Ramos (cell line): ENCODE results near the gene GFPT1.

ENCODE experiments used
- in situ Hi-C: fragments of 300-500 bp; cut with MboI; formaldehyde crosslinking; loops from one replicate; pipeline ENCODE4 v1.14.3; 2022; ENCODE audit warnings: low sequenced_read_pairs; ENCODE audit not compliant: unreplicated experiment

GFPT1 gene

GRCh38 chr2:69297216-69297615 is 89.8 kb downstream of the GFPT1 start:
- in situ Hi-C loops = no loop called here

DNA sequence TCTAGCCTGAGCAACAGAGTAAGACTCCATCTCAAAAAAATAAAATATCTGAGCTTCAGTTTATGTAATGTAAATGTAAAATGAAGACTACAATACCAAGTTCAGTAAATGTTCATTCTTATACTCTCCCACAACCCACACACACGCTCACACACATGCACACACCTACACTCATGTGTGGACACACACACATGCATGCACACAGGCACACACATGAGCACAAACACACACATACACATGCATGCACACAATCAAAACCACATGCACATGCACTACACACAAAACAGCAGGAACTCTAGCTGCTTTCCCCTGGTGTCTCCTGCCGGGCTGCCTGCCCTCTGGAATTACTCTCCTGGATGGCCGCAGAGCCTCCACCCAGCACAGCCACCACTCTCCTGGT is 90.6 kb downstream of the GFPT1 start:
- in situ Hi-C loops = no loop called here

DNA sequence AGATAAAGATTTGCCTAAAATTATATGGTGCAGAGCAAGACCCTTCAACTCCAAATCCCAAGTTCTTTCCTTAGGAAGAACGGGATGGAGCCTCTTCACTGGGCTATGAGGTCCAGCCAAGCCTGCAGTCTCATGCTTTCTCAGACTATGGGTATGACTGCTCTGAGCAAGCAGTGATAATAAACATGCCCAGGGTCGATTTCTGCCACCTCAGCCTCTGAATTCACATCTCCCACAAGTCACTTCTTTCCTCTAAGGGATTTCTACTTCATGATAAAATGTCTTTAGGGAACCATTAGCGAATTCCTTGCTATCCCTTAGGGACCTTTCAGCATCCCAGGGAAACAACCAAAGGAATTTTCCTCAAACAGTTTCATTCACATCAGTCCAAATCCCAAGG is 94.8 kb downstream of the GFPT1 start:
- in situ Hi-C loops = no loop called here

DNA sequence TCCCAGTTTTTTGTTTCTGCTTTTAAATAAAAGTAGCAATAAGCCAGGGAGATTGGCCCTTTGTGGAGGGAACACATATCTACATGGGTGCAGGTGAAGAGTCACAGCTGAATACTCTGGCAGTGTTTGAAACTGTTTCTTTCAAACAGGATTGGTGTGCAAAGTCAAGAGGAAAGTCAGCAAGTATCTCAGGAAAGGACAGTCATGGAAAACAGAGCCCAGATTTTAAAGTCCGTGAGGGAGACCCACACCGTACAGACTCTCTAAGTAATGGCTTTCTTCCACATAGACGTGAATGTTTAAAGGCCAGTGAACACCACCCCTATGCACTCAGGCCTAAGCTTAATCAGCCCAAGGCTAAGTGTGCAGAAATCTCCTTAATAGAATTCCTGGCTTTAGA is 95.3 kb downstream of the GFPT1 start:
- in situ Hi-C loops = no loop called here

- in situ Hi-C loops = no loop called here
Measured at GRCh38 chr2:69291004-69291650, 95.9 kb downstream of the GFPT1 start.

DNA sequence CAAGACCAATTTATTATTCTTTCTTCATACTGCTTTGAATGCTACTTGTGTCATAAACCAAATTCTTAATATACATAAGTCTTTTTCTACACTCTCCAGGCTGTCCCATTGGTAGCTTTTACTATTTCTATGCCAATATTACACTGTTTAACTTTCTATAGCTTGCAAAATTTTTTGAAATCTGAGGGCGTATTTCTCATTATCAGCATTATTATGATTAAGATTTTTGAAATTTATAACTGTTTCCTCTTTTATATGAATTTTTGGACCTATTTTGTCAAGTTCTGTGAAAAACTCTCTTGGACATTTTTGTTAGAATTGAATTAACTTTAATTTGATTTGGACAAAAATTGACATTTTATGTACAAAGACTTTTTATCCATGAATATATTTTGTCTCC is 98.6 kb downstream of the GFPT1 start:
- in situ Hi-C loops = no loop called here

DNA sequence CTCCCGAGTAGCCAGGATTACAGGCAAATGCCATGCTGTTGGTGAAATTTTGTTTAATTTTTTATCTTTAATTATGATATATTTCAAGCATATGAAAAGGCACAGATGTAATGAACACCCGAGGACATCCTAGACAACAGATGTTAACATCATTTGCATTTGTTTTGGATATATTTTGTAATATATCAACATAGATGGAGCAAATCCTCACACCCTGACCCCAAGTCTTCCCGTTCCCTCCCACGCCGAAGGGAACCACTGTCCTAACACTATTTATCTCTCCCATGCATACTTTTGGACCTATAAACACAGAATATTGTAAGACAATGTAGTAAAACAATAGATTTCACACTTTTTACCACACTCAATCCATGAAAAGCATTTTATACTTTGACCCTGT is 99.5 kb downstream of the GFPT1 start:
- in situ Hi-C loops = no loop called here

GRCh38 chr2:69285379-69285894 is 101.6 kb downstream of the GFPT1 start:
- in situ Hi-C loops = no loop called here

DNA sequence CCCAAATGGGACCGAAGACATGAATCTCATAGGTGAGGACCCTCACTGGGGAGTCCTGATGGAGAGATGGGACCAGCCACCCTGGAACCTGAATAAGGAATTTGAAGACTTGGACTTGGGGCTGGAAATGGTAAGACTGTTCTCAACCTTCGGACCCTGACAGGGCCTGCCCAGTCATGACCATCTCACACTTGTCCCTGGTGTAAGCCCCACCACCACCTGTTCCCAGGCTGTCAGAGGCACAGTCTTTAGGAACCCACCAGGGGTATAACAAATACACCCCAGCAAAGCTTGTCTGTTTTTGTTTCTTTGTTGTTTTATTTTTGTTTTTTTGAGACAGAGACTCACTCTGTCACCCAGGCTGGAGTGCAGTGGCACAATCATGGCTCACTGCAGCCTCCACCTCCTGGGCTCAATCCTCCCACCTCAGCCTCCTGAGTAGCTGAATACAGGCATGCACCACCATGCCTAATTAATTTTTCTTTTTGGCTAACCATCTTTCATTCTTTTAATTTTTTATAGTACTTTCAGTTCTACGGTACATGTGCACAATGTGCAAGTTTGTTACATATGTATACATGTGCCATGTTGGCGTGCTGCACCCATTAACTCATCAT is 106.1 kb downstream of the GFPT1 start:
- in situ Hi-C loops = no loop called here

DNA sequence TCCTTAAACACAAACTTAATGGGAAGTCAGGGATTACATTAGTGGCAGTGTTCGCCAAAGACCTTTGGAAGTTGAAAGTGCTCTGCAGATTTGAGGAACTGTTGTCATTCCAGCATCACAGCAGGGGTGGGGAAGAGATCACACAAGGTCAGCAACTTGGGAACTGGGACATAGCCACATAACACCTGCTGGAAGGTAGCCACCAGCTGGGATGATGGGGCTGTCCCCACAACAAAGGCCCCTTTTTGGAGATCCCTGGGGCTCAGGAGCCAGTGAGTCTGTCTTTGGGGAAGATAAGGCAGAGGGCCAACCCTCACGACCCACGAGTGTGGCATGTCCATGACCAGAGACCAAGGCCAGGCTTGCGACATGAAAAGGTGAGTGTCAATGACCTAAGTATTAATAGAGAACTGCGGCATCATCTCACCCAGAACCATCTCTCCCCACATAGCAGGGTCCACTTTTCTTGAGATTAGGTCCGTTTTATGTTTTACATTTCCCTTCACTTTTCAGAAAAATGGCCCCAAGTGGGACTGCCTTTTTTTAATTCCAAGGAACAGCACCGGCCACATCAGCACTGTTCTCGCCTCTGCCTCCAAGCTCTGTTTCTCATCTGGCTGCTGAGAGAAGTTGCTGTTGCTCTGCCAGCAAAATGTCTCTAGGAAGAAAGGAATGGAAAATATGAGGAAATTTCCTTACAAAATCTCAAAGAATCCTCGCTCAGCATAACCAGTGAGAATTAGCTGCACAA is 106.9 kb downstream of the GFPT1 start:
- in situ Hi-C loops = no loop called here

DNA sequence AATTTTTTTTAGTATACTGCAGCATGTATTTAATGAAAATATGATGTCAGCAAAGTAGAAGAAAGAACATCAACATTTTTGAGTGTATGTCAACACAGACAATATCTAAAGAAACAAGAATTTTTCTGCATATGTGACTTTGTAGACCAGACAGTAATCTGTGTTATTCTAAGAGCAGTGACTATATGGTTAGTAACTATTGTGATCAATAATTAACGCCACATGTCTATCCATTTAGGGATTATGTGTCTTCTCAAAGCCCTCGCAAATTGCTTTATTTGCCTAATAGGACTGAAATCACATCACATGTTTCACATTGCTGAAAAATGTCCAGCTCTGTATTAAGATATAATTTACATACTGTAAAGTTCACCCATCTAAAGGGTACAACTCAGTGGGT is 107.8 kb downstream of the GFPT1 start:
- in situ Hi-C loops = no loop called here

DNA sequence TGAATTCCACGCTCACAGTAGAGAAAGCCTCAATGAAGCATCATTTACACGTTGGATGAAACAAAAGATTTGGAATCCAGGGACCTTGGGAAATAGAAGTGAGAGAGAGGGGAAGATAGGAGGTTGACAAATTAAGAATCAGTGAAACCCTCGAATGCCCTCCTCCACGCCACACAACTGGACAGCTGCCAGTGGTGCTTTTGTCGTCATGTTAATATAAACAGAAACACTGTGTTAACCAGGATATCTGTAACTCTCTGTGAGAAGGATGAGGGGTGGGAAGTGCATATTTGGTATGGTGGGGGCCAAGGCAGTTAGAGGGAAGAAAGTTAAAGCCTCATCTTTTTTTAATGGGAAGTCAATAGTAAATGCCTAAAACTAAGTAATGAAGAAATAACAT is 108.7 kb downstream of the GFPT1 start:
- in situ Hi-C loops = no loop called here

DNA sequence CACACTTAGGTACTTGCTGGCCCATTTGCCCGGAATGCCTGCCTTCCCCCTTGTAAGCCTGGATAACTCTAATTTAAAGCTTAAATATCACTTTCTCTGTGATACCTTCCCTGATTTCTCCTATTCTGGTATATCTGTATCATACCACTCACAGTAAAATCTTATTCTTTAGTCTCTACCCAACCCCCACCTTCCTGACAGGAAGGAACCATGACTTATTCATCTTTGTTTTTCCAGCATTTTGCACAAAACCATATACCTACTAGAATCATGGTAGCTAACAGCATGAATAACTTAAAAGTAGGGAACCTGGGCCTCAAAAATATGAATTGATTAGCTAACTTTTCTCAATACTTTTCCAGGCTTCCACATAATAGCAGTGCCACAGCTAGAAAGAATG is 111.5 kb downstream of the GFPT1 start:
- in situ Hi-C loops = no loop called here

GRCh38 chr2:69272803-69273471 is 114.1 kb downstream of the GFPT1 start:
- in situ Hi-C loops = no loop called here

GRCh38 chr2:69271831-69272257 is 115.2 kb downstream of the GFPT1 start:
- in situ Hi-C loops = no loop called here
